ENCODE results near the gene F12.
A peak's percentile ranks its signal among the peaks of the same experiment; 100 is the strongest.
"Not testable (repeated sequence)": the region's sequence is repeated elsewhere in the genome, so short reads cannot be mapped to it uniquely, and the experiment has no call there.

Gene F12

GRCh38 chr5:177419046-177419445 is 9.7 kb upstream of the F12 start:
- no peak for DNase-seq
- Mint-ChIP-seq H3K27me3 (no peaks in the 10 kb centered on the region), H3K4me3 (no peak overlapping the region), H3K4me1 (ENCODE audit: low read depth) (peaks cover 8% of the 10 kb centered on the region), H3K36me3 (ENCODE audit: low read depth) (no peaks in the 10 kb centered on the region), H3K9me3 (no peaks in the 10 kb centered on the region), H3K27ac (no peak overlapping the region)

DNA sequence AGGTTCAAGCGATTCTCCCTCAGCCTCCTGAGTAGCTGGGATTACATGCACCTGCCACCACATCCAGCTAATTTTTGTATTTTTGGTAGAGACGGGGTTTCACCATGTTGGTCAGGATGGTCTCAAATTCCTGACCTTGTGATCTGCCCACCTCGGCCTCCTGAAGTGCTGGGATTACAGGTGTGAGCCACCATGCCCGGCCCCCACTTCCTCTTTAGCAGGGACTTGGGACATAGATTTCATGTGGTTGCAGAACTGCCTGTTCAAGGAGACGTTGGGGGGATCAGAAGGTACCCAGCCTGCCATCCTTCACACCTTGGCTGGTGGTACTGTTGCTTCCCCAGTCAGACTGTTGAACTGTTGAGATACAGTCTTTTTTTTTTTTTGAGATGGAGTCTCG is 7.7 kb upstream of the F12 start:
- H3K27ac Mint-ChIP-seq; H3K27me3 Mint-ChIP-seq; DNase-seq; H3K9me3 Mint-ChIP-seq; H3K36me3 Mint-ChIP-seq (ENCODE audit: low read depth); H3K4me3 Mint-ChIP-seq: not testable (repeated sequence)
- H3K4me1 Mint-ChIP-seq (ENCODE audit: low read depth): peaks cover 25% of the 10 kb centered on the region

DNA sequence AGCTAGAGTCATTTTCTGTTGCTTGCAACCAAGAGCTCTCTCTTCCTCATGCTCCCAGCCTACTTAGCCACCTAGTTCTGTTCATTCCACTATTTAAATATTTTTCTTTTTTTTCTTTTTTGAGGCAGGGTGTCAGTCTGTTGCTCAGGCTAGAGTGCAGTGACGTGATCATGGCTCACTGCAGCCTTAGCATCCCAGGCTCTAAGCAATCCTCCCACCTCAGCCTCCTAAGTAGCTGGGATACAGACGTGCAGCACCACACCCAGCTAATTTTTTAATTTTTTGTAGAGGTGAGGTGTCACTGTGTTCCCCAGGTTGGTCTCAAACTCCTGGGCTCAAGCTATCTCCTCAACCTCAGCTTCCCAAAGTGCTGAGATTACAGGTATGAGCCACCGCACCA is 5.1 kb upstream of the F12 start:
- Mint-ChIP-seq H3K9me3 (no peaks in the 10 kb centered on the region), H3K27ac (no peak overlapping the region)

DNA sequence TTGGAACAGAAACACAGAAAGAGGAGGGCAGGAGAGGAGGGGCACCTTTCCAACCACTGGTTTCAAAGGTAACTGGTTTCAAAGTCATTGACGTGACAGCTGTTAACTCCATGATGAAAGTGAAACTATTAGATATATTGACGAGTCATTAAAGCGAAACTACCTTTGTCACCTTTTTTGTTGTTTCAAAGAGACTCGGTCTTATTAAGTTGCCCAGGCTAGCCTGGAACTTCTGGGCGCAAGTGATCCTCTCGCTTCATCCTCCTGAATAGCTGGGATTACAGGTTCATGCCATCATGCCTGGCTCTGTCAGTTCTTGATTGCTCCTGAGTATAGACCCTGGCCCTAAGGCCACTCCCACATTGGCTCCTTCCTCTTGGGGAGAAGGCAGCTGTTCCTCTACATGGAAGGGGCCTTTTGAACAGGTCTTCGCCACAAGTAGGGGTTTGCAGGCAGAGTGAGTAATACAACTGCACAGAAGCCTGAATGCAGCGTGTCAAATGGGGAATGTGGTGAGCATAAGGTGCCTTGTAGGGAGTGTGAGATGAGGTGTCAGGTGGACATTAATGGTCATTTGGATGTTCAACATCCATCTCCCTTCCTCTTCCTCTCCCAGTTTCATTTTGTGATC is 3.4 kb upstream of the F12 start:
- H3K27me3 Mint-ChIP-seq: no peaks in the 10 kb centered on the region
- H3K4me3 Mint-ChIP-seq: peak overlapping the region; percentile 5
- no peaks in the 10 kb centered on the region for H3K9me3 Mint-ChIP-seq
- no peaks in the 10 kb centered on the region for H3K36me3 Mint-ChIP-seq (ENCODE audit: low read depth)
- peaks cover 39% of the 10 kb centered on the region for H3K4me1 Mint-ChIP-seq (ENCODE audit: low read depth)
- DNase-seq: peak; percentile 55
- H3K27ac Mint-ChIP-seq: peak overlapping the region; percentile 85

More for the DNA sequence above, 5.1 kb upstream of the F12 start:
- Mint-ChIP-seq H3K36me3 (ENCODE audit: low read depth) (no peaks in the 10 kb centered on the region), H3K27me3 (no peaks in the 10 kb centered on the region), H3K4me3 (no peak overlapping the region), H3K4me1 (ENCODE audit: low read depth) (peaks cover 39% of the 10 kb centered on the region)
- DNase-seq: no peak

DNA sequence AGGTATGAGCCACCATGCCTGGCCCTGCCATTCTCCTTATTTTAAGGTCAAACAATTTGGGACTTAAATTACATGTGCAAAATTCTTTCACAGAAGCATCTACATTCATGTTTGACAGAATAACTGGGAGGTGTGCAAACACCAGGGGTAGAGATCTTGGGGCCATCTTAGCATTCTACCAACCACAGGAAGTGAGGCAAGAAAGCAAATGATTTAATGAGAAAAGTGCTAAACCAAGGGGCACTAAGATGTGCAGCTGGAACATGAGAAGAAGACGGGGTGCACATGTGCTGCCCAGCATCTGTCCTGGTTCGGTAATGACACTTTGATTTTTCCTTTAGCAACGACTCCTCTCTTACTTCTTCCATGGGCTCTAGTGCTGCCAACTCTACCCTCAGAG is 1.2 kb upstream of the F12 start:
- H3K27ac Mint-ChIP-seq: no peak overlapping the region
- peaks cover 38% of the 10 kb centered on the region for H3K4me1 Mint-ChIP-seq (ENCODE audit: low read depth)
- no peaks in the 10 kb centered on the region for H3K36me3 Mint-ChIP-seq (ENCODE audit: low read depth)
- no peak overlapping the region for H3K4me3 Mint-ChIP-seq
- DNase-seq: no peak
- H3K9me3 Mint-ChIP-seq: no peaks in the 10 kb centered on the region
- H3K27me3 Mint-ChIP-seq: no peaks in the 10 kb centered on the region

DNA sequence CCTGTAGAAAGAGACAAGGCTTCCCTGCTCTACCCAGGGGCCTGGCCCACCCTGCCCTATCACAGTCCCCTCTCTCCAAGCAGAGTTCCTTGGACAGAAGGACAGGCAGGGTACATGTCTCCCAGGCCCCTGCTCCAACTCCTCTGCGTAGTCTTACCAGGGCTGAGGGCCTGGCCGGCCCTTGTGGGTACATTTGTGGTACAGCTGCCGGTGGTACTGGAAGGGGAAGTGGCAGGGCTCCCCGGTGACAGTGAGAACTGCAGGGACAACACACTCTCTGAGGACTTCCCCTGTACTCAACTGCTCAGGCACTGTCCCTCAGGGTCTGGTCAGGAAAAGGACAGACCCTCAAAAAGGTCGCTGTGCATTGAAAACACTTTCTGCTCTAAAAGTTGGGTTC is 3.6 kb downstream of the F12 start:
- H3K36me3 Mint-ChIP-seq (ENCODE audit: low read depth): no peaks in the 10 kb centered on the region
- DNase-seq: no peak
- peaks cover 40% of the 10 kb centered on the region for H3K4me1 Mint-ChIP-seq (ENCODE audit: low read depth)
- no peaks in the 10 kb centered on the region for H3K9me3 Mint-ChIP-seq
- H3K27me3 Mint-ChIP-seq: peaks cover 27% of the 10 kb centered on the region
- H3K27ac Mint-ChIP-seq: no peak overlapping the region
- no peak overlapping the region for H3K4me3 Mint-ChIP-seq

- Mint-ChIP-seq H3K27ac (peak overlapping the region; percentile 20), H3K27me3 (peaks cover 27% of the 10 kb centered on the region), H3K36me3 (ENCODE audit: low read depth) (no peaks in the 10 kb centered on the region), H3K4me1 (ENCODE audit: low read depth) (peaks cover 35% of the 10 kb centered on the region), H3K4me3 (peak overlapping the region; percentile 15), H3K9me3 (no peaks in the 10 kb centered on the region)
- no peak for DNase-seq
Observed at GRCh38 chr5:177405312-177405711, 4.1 kb downstream of the F12 start.

- Mint-ChIP-seq H3K4me3 (peak overlapping the region; percentile 77), H3K27ac (peak overlapping the region; percentile 66), H3K9me3 (no peaks in the 10 kb centered on the region), H3K4me1 (ENCODE audit: low read depth) (peaks cover 35% of the 10 kb centered on the region), H3K36me3 (ENCODE audit: low read depth) (no peaks in the 10 kb centered on the region), H3K27me3 (peaks cover 27% of the 10 kb centered on the region)
- DNase-seq: no peak
Observed at GRCh38 chr5:177404641-177405179, 4.7 kb downstream of the F12 start.

DNA sequence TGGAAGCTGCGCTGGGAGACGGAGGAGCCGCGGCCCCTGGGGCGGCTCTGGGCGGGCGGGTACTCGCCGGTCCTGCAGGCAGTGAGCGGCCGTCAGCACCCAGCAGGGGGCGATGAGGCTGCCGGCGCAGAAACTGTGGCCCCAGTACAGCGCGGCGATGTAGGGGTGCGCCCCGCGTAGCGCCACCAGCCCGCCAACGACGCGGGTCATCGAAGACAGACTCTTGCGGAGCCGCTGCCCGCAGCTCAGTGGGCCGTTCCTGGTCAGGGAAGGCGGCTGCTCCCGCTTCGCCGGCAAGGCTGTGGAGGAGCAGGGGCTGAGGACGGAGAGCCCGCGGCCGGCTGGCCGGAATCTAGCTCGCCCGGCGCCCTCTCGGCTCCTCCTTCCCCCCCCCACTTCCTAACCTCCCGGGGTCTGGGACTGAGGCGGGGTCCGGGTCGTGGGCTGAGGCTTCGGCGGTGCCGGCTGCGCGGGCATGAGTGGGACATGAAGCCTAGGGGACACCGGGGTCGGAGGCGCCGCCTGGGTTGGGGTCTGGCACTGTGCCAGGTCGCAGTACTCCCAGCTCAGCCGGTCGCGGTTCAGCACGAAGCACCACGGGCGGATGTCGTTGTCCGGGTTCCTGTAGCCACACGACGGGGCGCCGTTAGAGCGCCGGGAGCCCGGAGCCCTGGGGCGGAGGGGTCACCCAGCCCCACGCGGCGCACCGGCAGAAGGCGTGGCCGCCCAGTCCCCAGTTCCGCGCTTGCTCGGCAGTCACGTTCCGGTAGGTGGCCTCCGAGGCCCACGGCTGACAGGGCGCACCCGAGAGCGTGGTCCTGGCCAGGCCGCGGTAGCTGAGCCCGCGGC is 5.3 kb downstream of the F12 start:
- Mint-ChIP-seq H3K27me3 (peaks cover 27% of the 10 kb centered on the region), H3K4me1 (ENCODE audit: low read depth) (peaks cover 33% of the 10 kb centered on the region), H3K27ac (peak overlapping the region; percentile 66), H3K4me3 (peak overlapping the region; percentile 77), H3K9me3 (no peaks in the 10 kb centered on the region), H3K36me3 (ENCODE audit: low read depth) (no peaks in the 10 kb centered on the region)
- peak; percentile 90 for DNase-seq

- peaks cover 33% of the 10 kb centered on the region for H3K4me1 Mint-ChIP-seq (ENCODE audit: low read depth)
- H3K27me3 Mint-ChIP-seq: peaks cover 27% of the 10 kb centered on the region
- H3K36me3 Mint-ChIP-seq (ENCODE audit: low read depth): no peaks in the 10 kb centered on the region
- DNase-seq: no peak
- peak overlapping the region; percentile 30 for H3K27ac Mint-ChIP-seq
- peak overlapping the region; percentile 77 for H3K4me3 Mint-ChIP-seq
- H3K9me3 Mint-ChIP-seq: no peaks in the 10 kb centered on the region
Observed at GRCh38 chr5:177403102-177403791, 6.1 kb downstream of the F12 start.

GRCh38 chr5:177402271-177403043 is 6.9 kb downstream of the F12 start:
- Mint-ChIP-seq H3K27ac (peak overlapping the region; percentile 30), H3K27me3 (peaks cover 27% of the 10 kb centered on the region), H3K36me3 (ENCODE audit: low read depth) (no peaks in the 10 kb centered on the region), H3K9me3 (no peaks in the 10 kb centered on the region), H3K4me1 (ENCODE audit: low read depth) (peaks cover 33% of the 10 kb centered on the region), H3K4me3 (peak overlapping the region; percentile 77)
- DNase-seq: peak; percentile 79

DNA sequence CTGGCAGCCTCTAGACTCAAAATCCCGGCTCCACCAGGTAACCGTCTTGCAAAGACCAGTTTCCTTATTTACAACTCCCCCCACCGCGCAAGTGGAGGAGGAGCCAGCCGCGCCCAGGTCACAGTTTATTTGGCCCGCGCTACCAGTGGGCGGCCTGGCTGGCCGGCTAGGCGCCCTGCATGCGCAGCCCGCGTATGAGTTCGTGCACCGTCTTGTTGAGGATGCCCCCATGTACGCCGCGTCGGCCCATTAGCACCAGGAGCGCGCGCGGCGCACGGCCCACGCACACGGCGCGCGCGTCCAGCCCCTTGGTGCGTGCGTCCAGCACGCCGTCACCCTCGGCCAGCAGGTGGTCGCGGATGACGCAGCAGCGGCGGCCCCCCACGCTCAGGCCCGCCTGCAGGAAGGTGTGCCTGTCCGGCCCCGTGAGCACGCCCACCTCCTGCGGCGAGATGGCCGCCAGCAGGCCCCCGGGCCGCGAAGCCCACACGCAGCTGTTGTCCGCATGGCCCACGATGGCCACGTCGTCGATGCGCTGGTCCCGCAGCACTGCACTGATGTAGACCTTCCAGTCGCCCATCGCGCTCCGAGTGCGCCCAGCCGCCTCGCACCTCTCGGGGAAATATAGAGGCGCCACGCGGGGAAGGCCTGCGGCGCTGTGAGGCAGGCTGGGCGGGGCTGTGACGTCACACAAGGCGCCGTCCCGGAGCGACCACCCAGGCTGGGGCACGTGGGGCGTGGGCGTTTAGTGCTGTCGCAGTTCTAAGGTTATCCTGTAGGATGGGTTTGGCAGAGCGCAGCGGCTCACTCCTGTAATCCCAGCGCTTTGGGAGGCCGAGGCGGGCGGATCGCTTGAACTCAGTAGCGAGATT is 9.1 kb downstream of the F12 start, which contains the start of gene PFN3:
Gene PFN3, minus strand, starts transcription at position 665 of the 872 bp plus-strand sequence. Its CDS starts 85 bp downstream, at position 580.
- H3K27ac Mint-ChIP-seq: no peak within 1 kb of the TSS
- DNase-seq: no peak
- H3K4me1 Mint-ChIP-seq (ENCODE audit: low read depth): peaks cover 28% of the 10 kb centered on the region
- H3K27me3 Mint-ChIP-seq: peaks cover 27% of the 10 kb centered on the region
- H3K36me3 Mint-ChIP-seq (ENCODE audit: low read depth): no peaks in the 10 kb centered on the region
- H3K9me3 Mint-ChIP-seq: no peaks in the 10 kb centered on the region
- no peak within 1 kb of the TSS for H3K4me3 Mint-ChIP-seq

- no peaks in the 10 kb centered on the region for H3K9me3 Mint-ChIP-seq
- H3K4me1 Mint-ChIP-seq (ENCODE audit: low read depth): peaks cover 11% of the 10 kb centered on the region
Observed at GRCh38 chr5:177397875-177398390, 11.4 kb downstream of the F12 start.

More at GRCh38 chr5:177397875-177398390, 11.4 kb downstream of the F12 start:
- no peak for DNase-seq
- Mint-ChIP-seq H3K36me3 (ENCODE audit: low read depth) (no peaks in the 10 kb centered on the region), H3K27ac (no peak overlapping the region), H3K27me3 (peaks cover 19% of the 10 kb centered on the region), H3K4me3 (no peak overlapping the region)

All from activated T-cell treated with anti-CD3 and anti-CD28 coated beads, Interleukin-2, amount 50 U/mL, for 24 hours (primary cell).